MCF 10A (cell line): ENCODE measurements around the gene ANKRD27. TPM values are rescaled to one million over a fixed set of nuclear protein-coding genes. Genes with fewer than 3 reads are reported as not detected.
"Not testable (repeated sequence)": the region's sequence is repeated elsewhere in the genome, so short reads cannot be mapped to it uniquely, and the experiment has no call there.

Experiments
- BruUV-seq: library from RNA; stranded (reverse); fragments of 400-500 nt; replicated peaks from 2 replicates; lab custom pipeline; 2021; lab: Mats Ljungman, UMichigan
- CTCF ChIA-PET: fragments of 300-600 bp; sonication (Branson Sonifier 250); formaldehyde crosslinking; extraction: SDS; loops from one replicate; lab custom pipeline; 2021; ENCODE audit warnings: antibody characterized with exemption, inconsistent platforms; lab: Yijun Ruan, JAX
- POLR2A ChIA-PET: fragments of 300-600, 350-650 bp; sonication (Branson Sonifier 250); formaldehyde crosslinking; extraction: SDS; loops from one replicate; lab custom pipeline; 2020; ENCODE audit warnings: antibody characterized with exemption, inconsistent platforms; lab: Yijun Ruan, JAX
- DNase-seq: peaks from one replicate; pipeline ENCODE4 v3.0.0-alpha.2; 2018; ENCODE audit not compliant: unreplicated experiment
- H3K27ac Mint-ChIP-seq: one replicate; pipeline ENCODE4 v1.8.0; 2022; ENCODE audit warnings: mild to moderate bottlenecking, low read depth, mixed read lengths; ENCODE audit not compliant: unreplicated experiment
- H3K27me3 Mint-ChIP-seq: one replicate; pipeline ENCODE4 v1.8.0; 2022; ENCODE audit warnings: mixed read lengths; ENCODE audit not compliant: insufficient read depth, unreplicated experiment
- H3K36me3 Mint-ChIP-seq: one replicate; pipeline ENCODE4 v1.8.0; 2022; ENCODE audit warnings: mild to moderate bottlenecking, moderate library complexity, mixed read lengths; ENCODE audit not compliant: insufficient read depth, unreplicated experiment
- H3K4me1 Mint-ChIP-seq: one replicate; pipeline ENCODE4 v1.8.0; 2022; ENCODE audit warnings: mixed read lengths; ENCODE audit not compliant: insufficient read depth, unreplicated experiment
- H3K4me3 Mint-ChIP-seq: one replicate; pipeline ENCODE4 v1.8.0; 2022; ENCODE audit warnings: mild to moderate bottlenecking, moderate library complexity, mixed read lengths; ENCODE audit not compliant: unreplicated experiment
- H3K9me3 Mint-ChIP-seq: one replicate; pipeline ENCODE4 v1.8.0; 2022; ENCODE audit warnings: mixed read lengths; ENCODE audit not compliant: unreplicated experiment
- CTCF ChIP-seq: fragments of 200-600 bp; IDR thresholded peaks from one replicate; pipeline ENCODE4 v1.8.0; 2022; ENCODE audit warnings: antibody characterized with exemption, mild to moderate bottlenecking; ENCODE audit not compliant: unreplicated experiment
- intact Hi-C: fragments of 100-400 bp; cut with micrococcal nuclease; formaldehyde crosslinking; loops from 2 replicates; pipeline ENCODE4 v1.14.1; 2022
- total RNA-seq: library from RNA; stranded (reverse); gene quantifications from 2 replicates; pipeline ENCODE4 v1.2.3, GENCODE V29; 2022

ANKRD27 gene
- total RNA-seq, 1 experiment from 2014 or later = 30.1 TPM

- no peaks in the 10 kb centered on the region for H3K9me3 Mint-ChIP-seq
- POLR2A ChIA-PET = no interaction called here
- H3K27me3 Mint-ChIP-seq = no peaks in the 10 kb centered on the region
- CTCF ChIA-PET = interaction anchor here (0.7 kb wide), 1 partner anchor 19 kb away, joined by 3 read pairs; no protein-coding TSS in a partner anchor
- no peak overlapping the region for H3K4me3 Mint-ChIP-seq
- H3K27ac Mint-ChIP-seq = no peak overlapping the region
- no peaks in the 10 kb centered on the region for H3K4me1 Mint-ChIP-seq
- DNase-seq = no peak
- TF ChIP-seq CTCF = no peak
- intact Hi-C loops = no loop called here
- peaks cover 41% of the 10 kb centered on the region for H3K36me3 Mint-ChIP-seq
- no TSS peak for BruUV-seq
Measured at GRCh38 chr19:32658075-32658474, 16.9 kb downstream of the ANKRD27 start.

- peaks cover 42% of the 10 kb centered on the region for H3K36me3 Mint-ChIP-seq
Measured at GRCh38 chr19:32656379-32656778, 18.6 kb downstream of the ANKRD27 start.

GRCh38 chr19:32653599-32653915 lies 21.4 kb downstream of the ANKRD27 start:
- CTCF ChIA-PET = no interaction called here
- intact Hi-C loops = no loop called here
- no peaks in the 10 kb centered on the region for H3K9me3 Mint-ChIP-seq
- BruUV-seq = no TSS peak
- no peak for TF ChIP-seq CTCF
- DNase-seq = no peak
- peaks cover 52% of the 10 kb centered on the region for H3K36me3 Mint-ChIP-seq
- H3K27ac Mint-ChIP-seq = no peak overlapping the region
- H3K4me3 Mint-ChIP-seq = no peak overlapping the region
- no peaks in the 10 kb centered on the region for H3K27me3 Mint-ChIP-seq
- POLR2A ChIA-PET = no interaction called here
- no peaks in the 10 kb centered on the region for H3K4me1 Mint-ChIP-seq

More at GRCh38 chr19:32656379-32656778, 18.6 kb downstream of the ANKRD27 start:
- H3K27me3 Mint-ChIP-seq, BruUV-seq, H3K4me1 Mint-ChIP-seq, H3K9me3 Mint-ChIP-seq, DNase-seq, H3K27ac Mint-ChIP-seq, intact Hi-C loops, H3K4me3 Mint-ChIP-seq: not testable (repeated sequence)
- CTCF ChIA-PET = interaction anchor here (0.6 to 1.1 kb wide), 5 partner anchors 13 to 126 kb away, joined by 3 to 6 read pairs (median 4); partner anchors contain the start of gene ANKRD27
- POLR2A ChIA-PET = interaction anchor here (0.6 to 0.8 kb wide), 3 partner anchors 11 to 59 kb away, joined by 3 read pairs; no protein-coding TSS in a partner anchor

- Mint-ChIP-seq H3K27me3 (no peaks in the 10 kb centered on the region), H3K9me3 (no peaks in the 10 kb centered on the region), H3K4me3 (no peak overlapping the region), H3K4me1 (no peaks in the 10 kb centered on the region), H3K27ac (no peak overlapping the region), H3K36me3 (peaks cover 55% of the 10 kb centered on the region)
- ChIA-PET POLR2A (no interaction called here), CTCF (no interaction called here)
- peak; percentile 23 for DNase-seq
- no peak for TF ChIP-seq CTCF
- no TSS peak for BruUV-seq
- intact Hi-C loops = no loop called here
Measured at GRCh38 chr19:32652894-32653598, 21.9 kb downstream of the ANKRD27 start.

- H3K4me3 Mint-ChIP-seq, POLR2A ChIA-PET, H3K9me3 Mint-ChIP-seq, DNase-seq, intact Hi-C loops, BruUV-seq, CTCF ChIA-PET, H3K27ac Mint-ChIP-seq, H3K27me3 Mint-ChIP-seq, H3K4me1 Mint-ChIP-seq: not testable (repeated sequence)
- peaks cover 55% of the 10 kb centered on the region for H3K36me3 Mint-ChIP-seq
Measured at GRCh38 chr19:32652331-32652730, 22.6 kb downstream of the ANKRD27 start.
